Cardiac septum (tissue), 1 donor: ENCODE results near the gene NDUFB3. TPM values are rescaled to one million over a fixed set of nuclear protein-coding genes. Genes with fewer than 3 reads are reported as not detected.

Source experiments
- DNase-seq: peaks from one replicate; pipeline ENCODE4 v3.0.0-alpha.2; 2020; ENCODE audit warnings: low spot score
- intact Hi-C: fragments of 100-400 bp; cut with DNase I; formaldehyde crosslinking; loops from one replicate; pipeline ENCODE4 v1.14.0; 2022
- total RNA-seq: library from RNA; stranded (reverse); fragmentation: NEBNext Ultra II Directional; extraction: Animal tissue kit (Norgen Biotek cat#: 25700); gene quantifications from one replicate; pipeline ENCODE4 v1.2.1, GENCODE V29; 2021
- donor health status: DM: no; HTN: no; CAD: no.

Gene NDUFB3
- total RNA-seq, 1 donor from 2014 or later = 278 TPM

GRCh38 chr2:201118961-201119854, 47.4 kb downstream of the NDUFB3 start:
- intact Hi-C loops = loop anchor here (1.0 to 2.0 kb wide), 2 partner anchors 39 to 254 kb away; partner anchors contain the start of gene CLK1
- DNase-seq = no peak

- intact Hi-C loops = no loop called here
Measured at GRCh38 chr2:201122276-201122675, 50.5 kb downstream of the NDUFB3 start.

GRCh38 chr2:201126308-201127151, 54.7 kb downstream of the NDUFB3 start:
- intact Hi-C loops = no loop called here

More at GRCh38 chr2:201122276-201122675, 50.5 kb downstream of the NDUFB3 start:
- DNase-seq = no peak

GRCh38 chr2:201127152-201127511, 55.3 kb downstream of the NDUFB3 start:
- no peak for DNase-seq
- intact Hi-C loops = no loop called here

More at GRCh38 chr2:201126308-201127151, 54.7 kb downstream of the NDUFB3 start:
- DNase-seq = no peak

GRCh38 chr2:201127570-201127969, 55.8 kb downstream of the NDUFB3 start:
- DNase-seq = no peak
- intact Hi-C loops = no loop called here

- DNase-seq = no peak
- intact Hi-C loops = no loop called here
Measured at GRCh38 chr2:201128033-201128432, 56.2 kb downstream of the NDUFB3 start.

GRCh38 chr2:201128933-201129505, 57.2 kb downstream of the NDUFB3 start:
- intact Hi-C loops = no loop called here

GRCh38 chr2:201130524-201131186, 58.9 kb downstream of the NDUFB3 start:
- intact Hi-C loops = no loop called here
- DNase-seq = no peak

More at GRCh38 chr2:201128933-201129505, 57.2 kb downstream of the NDUFB3 start:
- DNase-seq = no peak

- intact Hi-C loops = no loop called here
- DNase-seq = no peak
Measured at GRCh38 chr2:201132518-201132917, 60.7 kb downstream of the NDUFB3 start.

Other genes with a start within 250 kb of the NDUFB3 start
- gene CLK1, start 207.3 kb upstream of the NDUFB3 start, total RNA-seq = 58.3 TPM
- 19.4 TPM for gene PPIL3, start 182.9 kb upstream of the NDUFB3 start, total RNA-seq
- 19.1 TPM for gene NIF3L1, start 182.6 kb upstream of the NDUFB3 start, total RNA-seq
- 24.9 TPM for gene ORC2, start 108.3 kb upstream of the NDUFB3 start, total RNA-seq
- gene HYCC2, start 330 bp upstream of the NDUFB3 start, total RNA-seq = 14.2 TPM
- gene CFLAR, start 44.2 kb downstream of the NDUFB3 start, total RNA-seq = 193 TPM
- 5.0 TPM for gene CASP10, start 111.1 kb downstream of the NDUFB3 start, total RNA-seq
- gene CASP8, start 188.5 kb downstream of the NDUFB3 start, total RNA-seq = 4.5 TPM